HepG2 (cell line): ENCODE data around the gene ZNF24. TPM values are rescaled to one million over a fixed set of nuclear protein-coding genes. Genes with fewer than 3 reads are reported as not detected.

Source experiments
- CBX5 ChIP-seq: sonication (generic); formaldehyde crosslinking; IDR thresholded peaks from 2 replicates; pipeline ENCODE4 v1.4.0; 2020; ENCODE audit warnings: missing genetic modification reagents, borderline replicate concordance
- DR1 ChIP-seq: sonication (generic); formaldehyde crosslinking; IDR thresholded peaks from 2 replicates; pipeline ENCODE4 v1.8.0; 2021; ENCODE audit warnings: mild to moderate bottlenecking, missing genetic modification reagents, inconsistent platforms
- HMG20B ChIP-seq: conservative IDR thresholded peaks from 2 replicates; pipeline ENCODE4 v1.6.1; 2016; ENCODE audit warnings: missing genetic modification reagents, missing compliant biosample characterization
- ISL2 ChIP-seq: sonication (generic); formaldehyde crosslinking; IDR thresholded peaks from 2 replicates; pipeline ENCODE4 v1.5.0; 2020; ENCODE audit warnings: missing genetic modification reagents
- KMT2A ChIP-seq: sonication (generic); formaldehyde crosslinking; IDR thresholded peaks from 2 replicates; pipeline ENCODE4 v1.4.0; 2020; ENCODE audit warnings: missing genetic modification reagents
- MLXIP ChIP-seq: sonication (generic); formaldehyde crosslinking; IDR thresholded peaks from 2 replicates; pipeline ENCODE4 v1.9.0; 2021; ENCODE audit warnings: missing genetic modification reagents, borderline replicate concordance
- NFIB ChIP-seq: sonication (generic); formaldehyde crosslinking; IDR thresholded peaks from 2 replicates; pipeline ENCODE4 v1.9.0; 2021; ENCODE audit warnings: missing genetic modification reagents, mild to moderate bottlenecking, borderline replicate concordance
- NFIC ChIP-seq: IDR thresholded peaks from 2 replicates; pipeline ENCODE4 v1.6.1; 2012; ENCODE audit warnings: mild to moderate bottlenecking, low read length, inconsistent platforms
- SNAI1 ChIP-seq: sonication (generic); formaldehyde crosslinking; IDR thresholded peaks from 2 replicates; pipeline ENCODE4 v1.5.0; 2020; ENCODE audit warnings: mild to moderate bottlenecking, missing genetic modification reagents, borderline replicate concordance
- SOX5 ChIP-seq: IDR thresholded peaks from 2 replicates; pipeline ENCODE4 v1.6.1; 2016; ENCODE audit warnings: borderline replicate concordance
- STAG1 ChIP-seq: sonication (generic); formaldehyde crosslinking; IDR thresholded peaks from 2 replicates; pipeline ENCODE4 v1.4.0; 2020; ENCODE audit warnings: missing genetic modification reagents
- TFE3 ChIP-seq: IDR thresholded peaks from 2 replicates; pipeline ENCODE4 v1.6.1; 2016
- ZBTB20 ChIP-seq: sonication (generic); formaldehyde crosslinking; IDR thresholded peaks from 2 replicates; pipeline ENCODE4 v1.8.1; 2023; ENCODE audit warnings: missing genetic modification reagents, low read depth, mild to moderate bottlenecking, borderline replicate concordance
- ZKSCAN1 ChIP-seq: fragments of 150-350 bp; IDR thresholded peaks from 2 replicates; pipeline ENCODE4 v1.6.1; 2014; ENCODE audit warnings: low read length
- ZNF225 ChIP-seq: sonication (generic); formaldehyde crosslinking; IDR thresholded peaks from 2 replicates; pipeline ENCODE4 v1.4.0; 2020; ENCODE audit warnings: mild to moderate bottlenecking, missing genetic modification reagents
- ZNF263 ChIP-seq: sonication (generic); formaldehyde crosslinking; IDR thresholded peaks from 2 replicates; pipeline ENCODE4 v1.4.0; 2020; ENCODE audit warnings: missing genetic modification reagents
- ZNF44 ChIP-seq: sonication (generic); formaldehyde crosslinking; IDR thresholded peaks from 2 replicates; pipeline ENCODE4 v1.5.1; 2020; ENCODE audit warnings: mild to moderate bottlenecking, missing genetic modification reagents
- ZNF562 ChIP-seq: sonication (generic); formaldehyde crosslinking; IDR thresholded peaks from 2 replicates; pipeline ENCODE4 v1.8.0; 2022; ENCODE audit warnings: missing genetic modification reagents, borderline replicate concordance
- ZNF570 ChIP-seq: sonication (generic); formaldehyde crosslinking; IDR thresholded peaks from 2 replicates; pipeline ENCODE4 v1.4.0; 2020; ENCODE audit warnings: mild to moderate bottlenecking, missing genetic modification reagents, borderline replicate concordance
- ZNF777 ChIP-seq: sonication (generic); formaldehyde crosslinking; IDR thresholded peaks from 2 replicates; pipeline ENCODE4 v1.4.0; 2020; ENCODE audit warnings: missing genetic modification reagents
- ZNF850 ChIP-seq: sonication (generic); formaldehyde crosslinking; conservative IDR thresholded peaks from 2 replicates; pipeline ENCODE4 v1.9.0; 2021; ENCODE audit warnings: mild to moderate bottlenecking, missing genetic modification reagents
- polyA plus RNA-seq, 8 experiments: library from polyadenylated mRNA; depleted of rRNA in 3 of 8; stranded (reverse) in 7 of 8; unstranded in 1 of 8; fragments of >200 nt; fragmentation: Illumina TruSeq in 4 of 8; extraction: Trizol in 4 of 8; gene quantifications; 2 replicates each; pipeline versions ENCODE4 v1.2.1 to v1.2.3, GENCODE V29; 2011 to 2016; ENCODE audit warnings: low read depth in 4 of 8, missing spikeins in 1 of 8, mixed read lengths in 1 of 8; ENCODE audit not compliant: insufficient read depth in 1 of 8
- total RNA-seq, 5 experiments: library from RNA; depleted of rRNA; stranded (reverse); fragments of >200 nt; fragmentation: Illumina TruSeq; extraction: Trizol; gene quantifications; 2 replicates each; pipeline ENCODE4 v1.2.3, GENCODE V29; 2016; ENCODE audit warnings: low read depth in 1 of 5
- TF ChIP-seq, protein P1 (sequence below): IDR thresholded peaks from 2 replicates; pipeline ENCODE4 v1.6.1; 2016; ENCODE audit warnings: missing biosample characterization, missing genetic modification reagents, low read depth
- TF ChIP-seq, protein P2 (sequence below): sonication (generic); formaldehyde crosslinking; IDR thresholded peaks from 2 replicates; pipeline ENCODE4 v1.8.1; 2023; ENCODE audit warnings: missing genetic modification reagents, mild to moderate bottlenecking, borderline replicate concordance

The ZNF24 gene
- total and polyA plus RNA-seq, 2 of the 13 experiments (the other 11 are each of a cell fraction or from before 2014, with no cell fraction given), result 19.5 to 41.1 TPM

DNA sequence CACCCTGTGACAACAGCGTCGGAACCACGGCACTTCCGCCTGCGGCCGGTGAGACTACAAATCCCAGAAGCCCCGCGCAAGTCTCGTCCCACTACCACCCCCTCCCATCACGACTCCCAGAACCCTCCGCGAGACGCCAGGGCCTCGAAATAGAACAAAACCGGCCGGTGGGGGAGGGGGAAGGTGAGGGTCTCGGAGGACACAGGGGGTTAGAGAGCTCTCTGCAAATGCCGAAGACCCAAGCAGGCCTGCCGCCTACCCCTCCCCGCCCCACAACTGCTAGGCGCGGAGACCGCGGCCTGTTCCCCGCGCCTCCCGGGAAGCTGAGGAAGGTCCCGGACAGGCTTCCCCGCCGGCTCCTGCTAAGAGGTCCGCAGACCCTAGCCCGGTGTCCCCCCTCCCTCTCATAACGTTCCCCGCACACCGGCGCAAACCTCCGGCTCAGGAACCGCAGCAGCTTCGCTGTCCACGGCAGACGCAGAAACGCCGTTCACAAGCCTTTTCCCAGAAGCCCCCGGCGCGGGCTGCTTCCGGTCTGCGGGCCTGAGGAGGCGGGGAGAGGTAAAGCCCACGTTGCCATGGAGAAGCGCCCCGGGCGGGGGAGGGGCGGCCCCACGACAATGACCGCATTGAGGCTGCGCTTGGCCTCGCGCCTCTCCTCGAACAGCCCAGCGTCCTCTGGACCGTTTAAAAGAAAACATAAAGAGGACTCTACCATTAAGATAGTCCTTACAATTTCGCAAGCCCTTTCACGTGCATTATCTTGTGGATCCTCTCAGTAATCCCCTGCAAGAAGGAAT, at the start of gene ZNF24 (continued):
- TF ChIP-seq TFE3 (CRISPR knock-in tag) (peak; percentile 37; the same call in 1 of the 2 replicates), MLXIP (CRISPR knock-in tag) (no peak; the same call in 1 of the 2 replicates), ZNF777 (CRISPR knock-in tag) (peak; percentile 39; the same call in 1 of the 2 replicates), ZNF570 (peak; percentile 58; the same call in 1 of the 2 replicates), ZNF562 (no peak), NFIB (CRISPR knock-in tag) (no peak), ZNF44 (peak; percentile 30; the same call in 1 of the 2 replicates), SNAI1 (CRISPR knock-in tag) (peak; percentile 87; the same call in 1 of the 2 replicates), ZBTB20 (CRISPR knock-in tag) (peak; percentile 35; the same call in 1 of the 2 replicates), ZNF225 (CRISPR knock-in tag) (no peak; the same call in 1 of the 2 replicates), SOX5 (CRISPR knock-in tag) (peak; percentile 57; the same call in 1 of the 2 replicates), ZNF263 (CRISPR knock-in tag) (peak; percentile 62; the same call in 1 of the 2 replicates), DR1 (CRISPR knock-in tag) (peak; percentile 50; the same call in 1 of the 2 replicates), ZNF850 (CRISPR knock-in tag) (0 out of 2 replicates have a peak, but pooled peaks have one; percentile 69), STAG1 (CRISPR knock-in tag) (0 out of 2 replicates have a peak, but pooled peaks have one; percentile 6), ISL2 (CRISPR knock-in tag) (peak; percentile 71), KMT2A (no peak), ZKSCAN1 (no peak), CBX5 (CRISPR knock-in tag) (peak; percentile 27; the same call in 1 of the 2 replicates), NFIC (no peak), HMG20B (CRISPR knock-in tag) (no peak)
- TF ChIP-seq, protein P1, sequence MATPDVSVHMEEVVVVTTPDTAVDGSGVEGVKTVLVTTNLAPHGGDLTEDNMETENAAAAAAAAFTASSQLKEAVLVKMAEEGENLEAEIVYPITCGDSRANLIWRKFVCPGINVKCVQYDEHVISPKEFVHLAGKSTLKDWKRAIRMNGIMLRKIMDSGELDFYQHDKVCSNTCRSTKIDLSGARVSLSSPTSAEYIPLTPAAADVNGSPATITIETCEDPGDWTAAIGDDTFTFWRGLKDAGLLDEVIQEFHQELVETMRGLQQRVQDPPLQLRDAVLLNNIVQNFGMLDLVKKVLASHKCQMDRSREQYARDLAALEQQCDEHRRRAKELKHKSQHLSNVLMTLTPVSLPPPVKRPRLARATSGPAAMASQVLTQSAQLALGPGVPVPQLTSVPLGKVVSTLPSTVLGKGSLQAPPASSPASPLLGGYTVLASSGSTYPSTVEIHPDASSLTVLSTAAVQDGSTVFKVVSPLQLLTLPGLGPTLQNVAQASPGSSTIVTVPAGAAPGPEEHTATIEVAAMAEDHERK (CRISPR knock-in tag), result peak; percentile 50; the same call in 1 of the 2 replicates
- TF ChIP-seq, protein P2, sequence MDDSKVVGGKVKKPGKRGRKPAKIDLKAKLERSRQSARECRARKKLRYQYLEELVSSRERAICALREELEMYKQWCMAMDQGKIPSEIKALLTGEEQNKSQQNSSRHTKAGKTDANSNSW (CRISPR knock-in tag), result no peak
